Stomach (tissue), 19 donors: Measurements from ENCODE around the gene FAM120A. TPM values are rescaled to one million over a fixed set of nuclear protein-coding genes. Genes with fewer than 3 reads are reported as not detected.
A peak's percentile ranks its signal among the peaks of the same experiment; 100 is the strongest.

ENCODE experiments used
- DNase-seq, 2 donors: peaks; one replicate each; pipeline versions ENCODE4 v3.0.0 to v3.0.0-alpha.2; 2013 to 2019
- H3K27ac ChIP-seq, 5 donors: fragments of 200-600 bp in 4 of 5; sonication (generic) in 4 of 5; one replicate each; pipeline ENCODE4 v1.5.1; 2013 to 2019; ENCODE audit warnings: mild to moderate bottlenecking in 1 of 5, moderate library complexity in 1 of 5
- H3K27me3 ChIP-seq, 3 donors: fragments of 200-600 bp; sonication (generic); one replicate each; pipeline ENCODE4 v1.5.1; 2017 to 2019; ENCODE audit warnings: mixed run types in 1 of 3
- H3K36me3 ChIP-seq, 4 donors: fragments of 200-600 bp; sonication (generic); 1 replicate in 3 of 4; 2 replicates in 1 of 4; pipeline ENCODE4 v1.5.1; 2016 to 2019
- H3K4me1 ChIP-seq, 4 donors: fragments of 200-600 bp; sonication (generic); one replicate each; pipeline ENCODE4 v1.5.1; 2016 to 2019
- H3K4me3 ChIP-seq, 4 donors: fragments of 200-600 bp; sonication (generic) in 3 of 4; one replicate each; pipeline ENCODE4 v1.5.1; 2016 to 2019; ENCODE audit warnings: mild to moderate bottlenecking in 1 of 4
- H3K9me3 ChIP-seq, 4 donors: fragments of 200-600 bp; sonication (generic); one replicate each; pipeline ENCODE4 v1.5.1; 2016 to 2019
- CTCF ChIP-seq, 7 experiments: fragments of 450-650 bp in 4 of 7; fragments of 200-600 bp in 3 of 7; sonication (generic) in 3 of 7; IDR thresholded peaks; one replicate each; pipeline ENCODE4 v1.5.1; 2016 to 2019; ENCODE audit warnings: antibody characterized with exemption in 7 of 7, control low read depth in 2 of 7, mild to moderate bottlenecking in 1 of 7
- EP300 ChIP-seq: sonication (generic); formaldehyde crosslinking; IDR thresholded peaks from one replicate; pipeline ENCODE4 v1.6.1; 2017; ENCODE audit warnings: antibody characterized with exemption
- POLR2A ChIP-seq, 4 donors: fragments of 450-650 bp; IDR thresholded peaks; one replicate each; pipeline ENCODE4 v1.6.1; 2016; ENCODE audit warnings: antibody characterized with exemption in 4 of 4, control low read depth in 2 of 4, mild to moderate bottlenecking in 1 of 4, moderate library complexity in 1 of 4
- POLR2AphosphoS5 ChIP-seq, 3 donors: sonication (generic); formaldehyde crosslinking; IDR thresholded peaks; one replicate each; pipeline ENCODE4 v1.6.1; 2016; ENCODE audit warnings: antibody characterized with exemption in 3 of 3
- WGBS, 5 donors: extraction: QIAGEN DNeasy Blood & Tissue Kit in 3 of 5; methylation state at CpG; one replicate each; pipeline versions ENCODE4 v1.1.5 to v1.1.7; 2013 to 2018; 5-methylcytosine and 5-hydroxymethylcytosine counted together
- intact Hi-C: fragments of 100-400 bp; cut with DNase I; formaldehyde crosslinking; loops from one replicate; pipeline ENCODE4 v1.15.1; 2023; ENCODE audit warnings: low total_unique reads
- long read RNA-seq, 10 donors: transcript quantifications; one replicate each; lab custom pipeline, GENCODE V29; 2026
- polyA plus RNA-seq, 3 donors: library from polyadenylated mRNA; stranded (reverse); fragments of 200-250 nt; gene quantifications; one replicate each; pipeline ENCODE4 v1.2.3, GENCODE V29; 2013
- total RNA-seq, 5 donors: library from RNA; depleted of rRNA; stranded (reverse); fragments of >200 nt; gene quantifications; one replicate each; pipeline versions ENCODE4 v1.1.0 to v1.2.3, GENCODE V29; 2014 to 2016
- donor health status: healthy with polysubstance abuse.
- donor health status: Bipolar disorder and iron deficiency.
- donor health status: healthy.

Gene FAM120A
- total RNA-seq (100 to 1,000 TPM in 3 of 5 donors, 10 to 100 TPM in 2; 88.7 to 192 (median 103) TPM), polyA plus RNA-seq (10 to 100 TPM; 35.8 to 59.4 (median 42.2) TPM)
- long read RNA-seq, donor 1, full-length matches to known transcripts = 3 of 13 reads
- long read RNA-seq, donor 1, partial matches to known transcripts = 10 of 13 reads
- long read RNA-seq, donor 1, other reads (novel, unspliced or antisense) = 0 of 13 reads
- long read RNA-seq, donor 2, full-length matches to known transcripts = 5 of 17 reads
- long read RNA-seq, donor 2, partial matches to known transcripts = 12 of 17 reads
- long read RNA-seq, donor 2, other reads (novel, unspliced or antisense) = 0 of 17 reads
- long read RNA-seq, donor 3, full-length matches to known transcripts = 5 of 14 reads
- long read RNA-seq, donor 3, partial matches to known transcripts = 9 of 14 reads
- long read RNA-seq, donor 3, other reads (novel, unspliced or antisense) = 0 of 14 reads
- long read RNA-seq, donor 4 = 0 reads
- long read RNA-seq, donor 5, full-length matches to known transcripts = 4 of 36 reads
- long read RNA-seq, donor 5, partial matches to known transcripts = 32 of 36 reads
- long read RNA-seq, donor 5, other reads (novel, unspliced or antisense) = 0 of 36 reads
- long read RNA-seq, donor 6, full-length matches to known transcripts = 7 of 104 reads
- long read RNA-seq, donor 6, partial matches to known transcripts = 75 of 104 reads
- long read RNA-seq, donor 6, other reads (novel, unspliced or antisense) = 22 of 104 reads
- long read RNA-seq, donor 7, full-length matches to known transcripts = 6 of 28 reads
- long read RNA-seq, donor 7, partial matches to known transcripts = 22 of 28 reads
- long read RNA-seq, donor 7, other reads (novel, unspliced or antisense) = 0 of 28 reads
- long read RNA-seq, donor 8, full-length matches to known transcripts = 5 of 51 reads
- long read RNA-seq, donor 8, partial matches to known transcripts = 46 of 51 reads
- long read RNA-seq, donor 8, other reads (novel, unspliced or antisense) = 0 of 51 reads
- long read RNA-seq, donor 9, full-length matches to known transcripts = 2 of 70 reads
- long read RNA-seq, donor 9, partial matches to known transcripts = 68 of 70 reads
- long read RNA-seq, donor 9, other reads (novel, unspliced or antisense) = 0 of 70 reads
- long read RNA-seq, donor 10, full-length matches to known transcripts = 1 of 8 reads
- long read RNA-seq, donor 10, partial matches to known transcripts = 7 of 8 reads
- long read RNA-seq, donor 10, other reads (novel, unspliced or antisense) = 0 of 8 reads

GRCh38 chr9:93450945-93451815 is at the start of gene FAM120A:
Gene FAM120A, plus strand, starts transcription at chr9:93451685. Its CDS starts 231 bp downstream, at chr9:93451916.
- peaks cover 36 to 46% (median 41%) of the 10 kb centered on the region in 4 donors for H3K4me1 ChIP-seq
- TF ChIP-seq POLR2A (IDR thresholded peaks at IDR 0.05) = peak in 1 of 4 donors; percentile 17
- TF ChIP-seq POLR2AphosphoS5 (IDR thresholded peaks at IDR 0.05) = peak in 2 of 3 donors; percentile 79 to 84
- no peak for TF ChIP-seq CTCF (IDR thresholded peaks at IDR 0.05)
- TF ChIP-seq EP300 = no peak
- no peaks in the 10 kb centered on the region for H3K9me3 ChIP-seq
- no peaks in the 10 kb centered on the region for H3K27me3 ChIP-seq
- intact Hi-C loops = no loop called here
- peak within 1 kb of the TSS; percentile 79 to 92 (median 88) for H3K4me3 ChIP-seq
- DNase-seq = peak; percentile 81 to 96
- H3K36me3 ChIP-seq = peaks cover 24 to 37% (median 31%) of the 10 kb centered on the region in 4 donors
- WGBS, 5 donors = 0 to 2% (median 1%) methylated on average over 9 to 100 of the region's 100 CpGs
- peak within 1 kb of the TSS; percentile 95 to 100 (median 99) for H3K27ac ChIP-seq

- TF ChIP-seq CTCF (IDR thresholded peaks at IDR 0.05) = no peak
- Histone ChIP-seq H3K4me3 (no peak overlapping the region), H3K36me3 (no peaks in the 10 kb centered on the region), H3K27me3 (no peaks in the 10 kb centered on the region), H3K27ac (no peak overlapping the region), H3K9me3 (no peaks in the 10 kb centered on the region), H3K4me1 (no peaks in the 10 kb centered on the region)
- intact Hi-C loops = no loop called here
- DNase-seq = no peak
- 90 to 97% (median 93%) methylated on average over 5 of the region's 5 CpGs for WGBS, 5 donors
Observed at GRCh38 chr9:93406371-93406770, 45.1 kb upstream of the FAM120A start.

GRCh38 chr9:93413530-93413929 is 38.0 kb upstream of the FAM120A start:
- Histone ChIP-seq H3K27ac (no peak overlapping the region), H3K4me3 (no peak overlapping the region), H3K4me1 (no peaks in the 10 kb centered on the region), H3K27me3 (no peaks in the 10 kb centered on the region), H3K36me3 (no peaks in the 10 kb centered on the region), H3K9me3 (peaks cover 4 to 19% (median 17%) of the 10 kb centered on the region in 4 donors)
- intact Hi-C loops = no loop called here
- no peak for DNase-seq
- no peak for TF ChIP-seq CTCF (IDR thresholded peaks at IDR 0.05)
- TF ChIP-seq POLR2A (IDR thresholded peaks at IDR 0.05) = no peak
- no peak for TF ChIP-seq EP300
- no peak for TF ChIP-seq POLR2AphosphoS5 (IDR thresholded peaks at IDR 0.05)
